GM18511 (cell line): ENCODE data around the gene C1orf35.

ENCODE experiments used
- ATAC-seq: cut with Tn5 transposase; IDR thresholded peaks from one replicate; pipeline ENCODE4 v1.9.1; 2021; ENCODE audit warnings: mild to moderate bottlenecking, moderate library complexity; ENCODE audit not compliant: unreplicated experiment

Gene C1orf35

DNA sequence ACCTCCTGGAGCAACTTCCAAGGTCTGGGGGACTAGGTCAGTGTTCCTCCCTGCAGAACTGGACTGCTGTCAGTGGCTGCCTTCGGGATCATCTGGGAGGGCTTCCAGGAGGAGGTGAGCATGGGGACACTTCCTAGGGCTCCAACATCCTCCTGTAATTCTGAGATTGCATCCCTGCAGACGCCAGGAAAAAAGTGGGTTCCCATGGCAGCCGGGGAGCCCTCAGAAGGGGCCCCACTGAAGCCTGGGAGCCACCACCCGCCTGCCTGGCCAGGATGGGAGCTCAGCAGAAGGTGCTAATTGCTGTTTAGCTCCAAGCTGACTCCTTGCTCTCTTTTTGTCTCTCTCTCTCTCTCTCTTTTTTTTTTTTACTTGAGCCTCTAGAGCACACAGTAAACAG lies 36.7 kb downstream of the C1orf35 start:
- no peak for ATAC-seq

DNA sequence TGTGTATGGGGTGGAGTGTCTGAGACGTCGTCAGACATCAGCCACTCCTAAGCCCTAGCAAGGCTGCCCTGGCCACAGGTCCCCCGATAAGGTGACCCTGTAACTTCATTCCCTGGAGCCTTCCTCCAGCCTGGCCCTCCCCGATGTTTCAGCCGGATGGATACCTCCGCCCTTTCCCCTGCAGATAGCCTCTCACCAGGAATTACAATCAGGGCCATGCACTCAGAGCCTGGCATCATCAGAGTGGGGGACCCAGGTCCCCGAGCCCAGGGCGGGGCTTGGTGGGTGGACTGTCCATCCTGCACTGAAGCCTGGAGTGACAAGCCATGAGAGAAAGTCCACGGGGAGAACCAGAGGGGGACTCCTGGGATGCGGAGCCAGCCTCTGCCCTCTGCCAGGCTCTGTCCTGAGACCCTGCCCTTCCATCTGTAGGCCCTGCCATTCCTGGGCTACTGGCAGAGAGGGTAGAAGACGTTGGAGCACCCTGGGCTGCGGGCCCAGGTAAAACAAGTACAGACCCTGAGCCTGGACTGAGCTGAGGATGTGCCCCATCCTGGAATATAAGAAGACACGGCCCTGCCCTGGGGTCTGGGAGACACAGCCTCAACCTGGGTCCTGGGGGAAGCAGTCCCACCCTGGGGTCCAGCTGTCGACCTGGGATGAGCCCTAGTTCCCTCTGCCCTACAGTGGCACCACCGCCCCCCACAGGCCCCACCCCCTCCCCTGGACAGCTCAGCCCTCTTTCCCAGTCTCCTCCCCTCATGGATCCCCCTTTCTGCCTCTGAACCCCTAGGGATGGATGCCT lies 37.4 kb downstream of the C1orf35 start:
- ATAC-seq, result no peak

DNA sequence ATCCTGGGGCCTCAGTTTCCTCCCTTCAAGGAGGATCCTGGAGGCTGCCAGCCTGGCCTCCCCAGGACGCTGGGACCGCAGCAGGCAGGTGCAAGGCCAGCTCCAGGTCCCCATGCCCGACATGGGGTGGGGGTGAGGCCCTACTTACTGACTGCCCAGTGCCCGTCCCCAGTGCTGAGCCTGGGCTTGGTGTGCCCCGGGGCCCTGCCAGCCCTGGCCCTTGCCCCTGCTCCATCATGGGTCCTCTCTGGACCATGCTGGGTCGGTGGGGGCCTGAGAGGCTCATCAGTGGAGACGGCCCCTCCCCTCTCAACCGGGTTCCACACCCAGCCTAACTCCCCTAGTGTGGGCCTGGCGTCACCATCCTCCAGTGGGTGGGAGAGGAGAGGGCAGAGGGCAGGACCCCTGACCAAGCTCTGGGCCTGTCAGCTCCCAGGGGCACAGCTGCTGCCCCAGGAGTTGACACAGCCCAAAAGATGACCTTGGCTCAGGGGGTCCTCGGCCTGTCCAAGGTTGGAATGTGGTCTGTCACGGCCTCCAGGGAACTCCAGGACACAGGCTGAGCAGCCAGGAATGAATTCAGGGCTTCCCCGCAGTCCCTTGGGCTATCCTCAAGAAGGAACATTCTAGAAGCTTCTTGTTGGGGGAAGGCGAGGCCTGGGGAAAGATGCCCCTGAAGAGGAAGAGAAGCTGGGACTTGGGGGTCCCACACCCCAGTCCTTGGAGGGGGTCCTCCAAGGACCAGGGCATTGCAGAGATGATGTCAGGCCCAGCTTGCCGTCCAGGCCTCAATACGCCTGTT lies 38.2 kb downstream of the C1orf35 start:
- ATAC-seq, result no peak

DNA sequence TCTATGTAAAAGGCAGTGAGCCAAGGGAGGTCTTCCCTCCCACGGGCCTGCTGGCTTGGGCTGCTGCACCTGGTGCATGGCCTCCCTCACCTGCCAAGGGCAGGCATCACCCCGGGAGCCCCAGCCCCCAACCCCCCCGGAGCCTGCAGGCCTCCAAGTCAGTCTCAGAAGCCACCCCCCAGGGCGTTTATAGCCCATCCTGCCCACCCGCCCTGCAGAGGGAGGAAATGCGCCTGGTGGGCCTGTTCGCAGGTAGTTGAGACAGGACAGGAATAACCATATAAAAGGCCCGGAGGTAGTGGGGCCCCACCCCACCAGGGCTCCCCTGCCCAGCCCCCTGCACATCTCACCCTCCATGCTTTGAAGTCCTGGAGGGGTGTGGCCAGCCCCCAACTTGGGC lies 38.8 kb downstream of the C1orf35 start:
- no peak for ATAC-seq

DNA sequence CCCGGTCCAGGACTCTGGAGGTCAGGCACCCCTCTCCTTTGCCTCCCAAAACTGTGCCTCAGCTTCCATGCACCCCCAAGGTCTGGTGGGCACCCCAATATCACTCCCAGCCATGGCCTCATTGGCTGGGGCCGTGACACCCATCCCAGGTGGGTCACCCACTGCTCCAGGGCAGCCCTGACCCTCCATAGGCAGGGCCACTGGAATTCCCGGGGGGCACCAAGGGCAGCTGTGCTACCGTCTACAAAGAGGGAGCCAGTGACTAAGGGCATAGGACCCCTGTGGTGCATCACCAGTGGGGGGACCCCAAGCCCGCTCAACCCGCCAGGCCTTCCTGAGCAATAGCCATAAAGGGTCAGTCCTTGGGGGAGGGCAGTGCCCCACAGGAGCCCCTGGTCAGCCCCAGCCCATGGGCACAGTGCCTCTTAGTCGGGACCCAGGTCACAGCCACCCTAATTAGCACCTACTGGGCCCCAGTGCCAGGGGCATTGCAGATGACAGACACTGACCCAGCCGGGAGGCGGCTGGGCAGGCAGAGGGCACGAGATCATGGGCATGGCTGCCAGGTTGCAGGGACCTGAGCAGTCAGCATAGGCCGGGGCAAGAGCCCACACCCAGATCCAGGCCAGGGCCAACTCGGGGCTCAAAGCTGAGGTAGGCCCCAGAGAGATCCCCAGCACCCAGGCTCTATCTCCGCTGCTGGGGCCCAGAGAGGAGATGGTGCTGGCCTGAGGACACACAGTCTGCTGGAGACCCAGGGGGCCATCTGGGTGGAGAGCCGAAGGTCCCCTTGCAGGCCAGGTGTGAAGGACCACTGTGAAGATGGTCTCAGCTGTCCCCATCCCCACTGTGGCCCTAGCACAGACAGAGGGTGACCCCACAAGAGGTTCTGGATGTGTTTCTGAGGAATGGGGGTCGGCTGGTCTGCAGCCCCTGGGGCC lies 39.6 kb downstream of the C1orf35 start:
- ATAC-seq, result no peak

DNA sequence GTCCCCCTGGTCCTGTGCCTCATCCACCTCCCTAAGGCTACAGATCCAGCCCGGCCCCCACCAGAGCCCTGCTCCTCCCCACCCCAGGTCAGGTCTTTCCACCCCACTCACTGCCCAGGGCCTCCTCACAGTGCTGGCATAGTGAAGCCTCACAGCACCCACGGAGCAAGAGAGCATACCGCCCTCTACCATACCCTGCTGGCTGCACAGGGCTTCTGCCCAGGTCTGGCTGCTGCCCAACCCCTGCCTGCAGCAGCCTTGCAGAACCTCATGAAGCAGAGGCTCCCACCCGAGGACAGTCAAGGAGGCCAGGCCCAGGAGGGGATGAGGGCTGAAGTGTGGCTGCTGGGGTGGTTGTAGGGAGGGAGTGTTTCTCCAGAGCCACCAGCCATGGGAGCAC lies 40.3 kb downstream of the C1orf35 start:
- no peak for ATAC-seq

DNA sequence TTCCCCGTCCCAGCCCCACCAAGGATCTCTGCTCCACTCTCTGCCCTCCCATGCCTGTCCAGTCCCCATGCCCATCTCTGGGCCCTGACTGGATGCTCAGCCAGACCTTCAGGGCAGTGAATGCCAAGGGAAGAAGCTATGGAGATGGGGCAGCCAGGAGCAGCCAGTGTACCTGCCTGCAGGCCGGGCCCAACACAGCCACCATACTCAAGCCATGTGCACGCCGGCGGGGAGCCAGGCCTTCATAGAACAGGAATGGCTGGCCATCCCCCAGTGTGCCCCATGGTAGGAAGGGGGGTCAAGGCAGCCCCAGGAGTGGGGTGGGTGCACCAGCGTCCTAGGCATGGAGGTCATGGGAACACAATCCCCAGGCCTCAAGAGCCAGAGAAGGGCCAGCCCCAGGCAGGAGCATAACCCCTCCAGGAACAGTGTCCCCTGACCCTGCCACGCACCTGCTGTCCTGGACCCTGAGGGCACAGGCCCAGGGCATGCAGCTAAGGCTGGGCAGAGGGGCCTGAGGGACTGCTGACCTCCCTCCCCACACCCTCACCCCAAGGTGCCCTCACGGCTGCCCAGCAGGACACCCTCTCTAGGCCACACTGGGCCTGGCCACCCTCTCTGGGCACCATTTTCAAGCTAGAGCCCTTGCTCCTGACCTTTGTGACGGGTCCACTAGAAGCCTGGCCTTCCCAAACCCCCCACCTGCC lies 40.9 kb downstream of the C1orf35 start:
- no peak for ATAC-seq

DNA sequence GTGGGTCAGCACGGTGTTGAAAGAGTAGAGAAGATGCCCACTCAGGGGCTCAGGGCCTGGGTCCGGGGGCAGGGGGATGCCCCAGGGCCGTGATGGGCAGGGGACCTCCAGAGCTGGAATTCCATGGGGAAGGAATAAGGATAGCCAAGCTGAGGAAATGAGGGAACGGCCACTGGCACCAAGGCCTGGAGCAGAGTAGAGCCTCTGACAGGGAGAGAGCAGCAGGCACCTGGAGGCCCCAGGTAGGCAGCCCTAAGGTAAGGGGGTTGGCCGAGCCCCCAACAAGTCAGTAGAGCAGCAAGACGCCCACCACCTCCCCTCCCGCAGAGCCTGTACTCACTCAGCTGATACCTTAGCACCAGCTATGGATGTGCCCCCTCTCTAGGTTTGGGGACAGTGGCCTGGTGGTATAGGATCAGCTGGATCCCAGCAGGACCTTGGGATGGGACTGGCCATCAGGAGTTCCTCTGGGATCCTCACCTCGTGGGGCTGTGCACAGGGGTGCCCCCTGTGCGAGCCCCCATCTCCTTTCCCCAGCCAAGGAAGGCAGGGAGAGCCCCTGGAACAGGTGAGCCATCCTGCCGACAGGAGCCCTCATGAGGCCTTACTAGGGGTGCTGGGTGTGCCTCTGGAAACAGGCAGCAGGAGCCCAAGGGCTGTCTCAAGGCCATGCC lies 41.6 kb downstream of the C1orf35 start:
- ATAC-seq, result no peak

DNA sequence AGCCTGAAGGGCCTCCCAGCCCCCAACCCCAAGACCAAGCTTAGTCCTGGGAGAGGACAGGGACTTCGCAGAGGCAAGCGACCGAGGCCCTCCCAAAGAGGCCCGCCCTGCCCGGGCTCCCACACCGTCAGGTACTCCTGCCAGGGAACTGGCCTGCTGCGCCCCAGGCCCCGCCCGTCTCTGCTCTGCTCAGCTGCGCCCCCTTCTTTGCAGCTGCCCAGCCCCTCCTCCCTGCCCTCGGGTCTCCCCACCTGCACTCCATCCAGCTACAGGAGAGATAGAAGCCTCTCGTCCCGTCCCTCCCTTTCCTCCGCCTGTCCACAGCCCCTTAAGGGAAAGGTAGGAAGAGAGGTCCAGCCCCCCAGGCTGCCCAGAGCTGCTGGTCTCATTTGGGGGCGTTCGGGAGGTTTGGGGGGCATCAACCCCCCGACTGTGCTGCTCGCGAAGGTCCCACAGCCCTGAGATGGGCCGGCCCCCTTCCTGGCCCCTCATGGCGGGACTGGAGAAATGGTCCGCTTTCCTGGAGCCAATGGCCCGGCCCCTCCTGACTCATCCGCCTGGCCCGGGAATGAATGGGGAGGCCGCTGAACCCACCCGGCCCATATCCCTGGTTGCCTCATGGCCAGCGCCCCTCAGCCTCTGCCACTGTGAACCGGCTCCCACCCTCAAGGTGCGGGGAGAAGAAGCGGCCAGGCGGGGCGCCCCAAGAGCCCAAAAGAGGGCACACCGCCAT lies 42.5 kb downstream of the C1orf35 start:
- ATAC-seq, result no peak

DNA sequence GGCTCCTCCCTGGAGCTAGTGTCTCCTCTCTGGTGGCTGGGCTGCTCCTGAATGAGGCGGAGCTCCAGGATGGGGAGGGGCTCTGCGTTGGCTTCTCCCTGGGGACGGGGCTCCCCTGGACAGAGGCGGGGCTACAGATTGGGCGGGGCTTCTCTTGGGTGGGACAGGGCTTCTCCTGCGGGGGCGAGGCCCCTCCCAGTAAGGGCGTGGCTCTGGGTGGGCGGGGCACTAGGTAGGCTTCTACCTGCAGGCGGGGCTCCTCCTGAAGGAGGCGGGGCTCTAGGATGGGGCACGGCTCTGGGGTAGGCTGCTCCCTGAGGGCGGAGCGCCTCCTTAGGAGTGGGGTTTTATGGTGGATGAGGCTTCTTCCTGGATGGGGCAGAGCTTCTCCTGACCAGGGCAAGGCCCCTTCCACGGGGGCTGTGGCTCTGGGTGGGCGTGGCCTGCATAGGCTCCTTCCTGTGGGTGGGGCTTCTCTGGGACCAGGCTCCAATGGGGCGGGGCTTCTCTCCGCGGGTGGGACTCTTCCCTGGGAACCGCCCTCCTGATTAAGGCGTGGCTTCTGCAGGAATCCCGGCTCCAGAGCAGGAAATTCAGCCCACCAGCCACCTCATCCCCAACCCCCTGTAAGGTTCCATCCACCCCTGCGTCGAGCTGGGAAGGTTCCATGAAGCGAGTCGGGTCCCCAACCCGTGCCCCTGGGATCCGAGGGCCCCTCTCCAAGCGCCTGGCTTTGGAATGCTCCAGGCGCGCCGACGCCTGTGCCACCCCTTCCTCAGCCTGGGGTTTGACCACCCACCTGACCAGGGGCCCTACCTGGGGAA lies 43.3 kb downstream of the C1orf35 start:
- ATAC-seq, result no peak

DNA sequence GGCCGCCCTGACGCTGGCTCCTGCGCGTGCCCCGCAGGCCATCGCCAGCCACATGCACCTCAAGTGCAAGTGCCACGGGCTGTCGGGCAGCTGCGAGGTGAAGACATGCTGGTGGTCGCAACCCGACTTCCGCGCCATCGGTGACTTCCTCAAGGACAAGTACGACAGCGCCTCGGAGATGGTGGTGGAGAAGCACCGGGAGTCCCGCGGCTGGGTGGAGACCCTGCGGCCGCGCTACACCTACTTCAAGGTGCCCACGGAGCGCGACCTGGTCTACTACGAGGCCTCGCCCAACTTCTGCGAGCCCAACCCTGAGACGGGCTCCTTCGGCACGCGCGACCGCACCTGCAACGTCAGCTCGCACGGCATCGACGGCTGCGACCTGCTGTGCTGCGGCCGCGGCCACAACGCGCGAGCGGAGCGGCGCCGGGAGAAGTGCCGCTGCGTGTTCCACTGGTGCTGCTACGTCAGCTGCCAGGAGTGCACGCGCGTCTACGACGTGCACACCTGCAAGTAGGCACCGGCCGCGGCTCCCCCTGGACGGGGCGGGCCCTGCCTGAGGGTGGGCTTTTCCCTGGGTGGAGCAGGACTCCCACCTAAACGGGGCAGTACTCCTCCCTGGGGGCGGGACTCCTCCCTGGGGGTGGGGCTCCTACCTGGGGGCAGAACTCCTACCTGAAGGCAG lies 44.0 kb downstream of the C1orf35 start:
- no peak for ATAC-seq

DNA sequence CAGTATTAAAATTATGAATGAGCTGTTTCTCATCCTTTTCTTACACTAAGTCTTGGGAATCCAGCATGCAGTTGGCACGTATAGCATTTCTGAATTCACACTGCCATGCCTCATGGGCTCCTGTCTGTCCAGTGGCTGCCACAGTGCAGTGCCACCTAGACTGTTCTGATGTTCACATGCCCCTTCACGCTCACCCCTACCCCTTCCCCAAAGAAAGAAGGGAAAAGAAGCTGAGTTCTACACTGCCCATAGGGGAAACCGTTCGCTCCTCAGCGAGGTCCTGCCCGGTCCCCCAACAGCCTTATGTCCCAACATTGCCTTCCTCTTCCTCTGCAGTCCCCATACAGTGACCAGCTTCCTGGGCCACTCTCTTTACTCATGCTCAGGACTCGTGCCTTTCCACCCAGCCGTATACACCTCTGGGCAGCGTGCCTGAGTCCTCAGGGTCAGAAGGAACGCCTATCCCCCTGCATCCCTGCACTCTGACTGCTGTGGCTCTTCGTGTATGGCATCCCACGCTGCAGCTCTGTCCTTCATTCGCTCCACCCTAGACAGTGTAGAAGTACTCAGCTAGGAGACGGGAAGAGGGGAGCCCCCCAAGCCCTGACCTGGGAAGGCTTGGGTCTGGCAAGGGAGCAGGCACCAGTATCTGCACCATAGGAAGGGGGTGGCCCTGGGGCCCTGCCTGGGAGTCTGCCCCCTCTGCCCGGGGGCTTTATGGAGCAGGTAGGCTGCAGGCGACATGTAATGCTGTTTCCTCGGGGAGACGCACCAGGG lies 44.8 kb downstream of the C1orf35 start:
- no peak for ATAC-seq
